Common myeloid progenitor, CD34-positive (primary cell): ENCODE results near the gene CYB561.

Experiments used
- CTCF ChIA-PET: fragments of 350-600 bp; sonication (Branson Sonifier 250); formaldehyde crosslinking; loops from one replicate; lab custom pipeline; 2021; ENCODE audit warnings: antibody characterized with exemption; lab: Charles Lee
- POLR2A ChIA-PET: fragments of 350-600 bp; sonication (Branson Sonifier 250); formaldehyde crosslinking; loops from one replicate; lab custom pipeline; 2021; ENCODE audit warnings: antibody characterized with exemption; lab: Charles Lee
- DNase-seq, 3 donors: peaks; one replicate each; pipeline versions ENCODE4 v3.0.0 to v3.0.0-alpha.2; 2013
- H3K27ac ChIP-seq, 2 experiments: 1 replicate in 1 of 2; 2 replicates in 1 of 2; pipeline ENCODE4 v1.7.0; 2013; ENCODE audit warnings: inconsistent platforms in 2 of 2, low read length in 2 of 2, mild to moderate bottlenecking in 2 of 2, low read depth in 1 of 2, moderate library complexity in 1 of 2; ENCODE audit not compliant: severe bottlenecking in 2 of 2, insufficient read depth in 1 of 2, poor library complexity in 1 of 2
- H3K27me3 ChIP-seq, 5 experiments: replicated peaks in 2 of 5; 1 replicate in 3 of 5; 2 replicates in 2 of 5; pipeline versions ENCODE4 v1.6.1 to v1.7.0; 2013; ENCODE audit warnings: low read length in 4 of 5, mild to moderate bottlenecking in 2 of 5, moderate library complexity in 2 of 5, inconsistent platforms in 1 of 5; ENCODE audit not compliant: insufficient read depth in 5 of 5, control insufficient read depth in 4 of 5
- H3K36me3 ChIP-seq, 4 experiments: 1 replicate in 2 of 4; 2 replicates in 2 of 4; pipeline versions ENCODE4 v1.6.1 to v1.7.0; 2013; ENCODE audit warnings: low read length in 3 of 4, control low read depth in 1 of 4, mild to moderate bottlenecking in 1 of 4; ENCODE audit not compliant: control insufficient read depth in 4 of 4, insufficient read depth in 4 of 4
- H3K4me1 ChIP-seq, 4 experiments: 1 replicate in 3 of 4; 2 replicates in 1 of 4; pipeline versions ENCODE4 v1.6.1 to v1.7.1; 2013; ENCODE audit warnings: low read length in 3 of 4, mild to moderate bottlenecking in 3 of 4, control low read depth in 1 of 4, inconsistent platforms in 1 of 4, moderate library complexity in 1 of 4; ENCODE audit not compliant: control insufficient read depth in 4 of 4, insufficient read depth in 4 of 4; ENCODE audit errors: control extremely low read depth in 1 of 4
- H3K4me3 ChIP-seq, 7 experiments: 1 replicate in 4 of 7; 2 replicates in 3 of 7; pipeline versions ENCODE4 v1.5.1 to v1.7.0; 2013; ENCODE audit warnings: mild to moderate bottlenecking in 7 of 7, low read length in 6 of 7, moderate library complexity in 6 of 7, inconsistent platforms in 2 of 7, low read depth in 2 of 7, control low read depth in 1 of 7; ENCODE audit not compliant: insufficient read depth in 4 of 7, control insufficient read depth in 1 of 7; ENCODE audit errors: extremely low read depth in 1 of 7
- H3K9me3 ChIP-seq, 5 experiments: 1 replicate in 4 of 5; 2 replicates in 1 of 5; pipeline versions ENCODE4 v1.6.1 to v1.7.1; 2013; ENCODE audit warnings: low read length in 4 of 5, mild to moderate bottlenecking in 2 of 5, inconsistent platforms in 1 of 5, low read depth in 1 of 5, moderate library complexity in 1 of 5; ENCODE audit not compliant: control insufficient read depth in 4 of 5, insufficient read depth in 2 of 5; ENCODE audit errors: control extremely low read depth in 1 of 5
- WGBS: methylation state at CpG from one replicate; pipeline ENCODE4 v1.1.5; 2013; ENCODE audit not compliant: insufficient coverage; 5-methylcytosine and 5-hydroxymethylcytosine counted together

CYB561 gene

DNA sequence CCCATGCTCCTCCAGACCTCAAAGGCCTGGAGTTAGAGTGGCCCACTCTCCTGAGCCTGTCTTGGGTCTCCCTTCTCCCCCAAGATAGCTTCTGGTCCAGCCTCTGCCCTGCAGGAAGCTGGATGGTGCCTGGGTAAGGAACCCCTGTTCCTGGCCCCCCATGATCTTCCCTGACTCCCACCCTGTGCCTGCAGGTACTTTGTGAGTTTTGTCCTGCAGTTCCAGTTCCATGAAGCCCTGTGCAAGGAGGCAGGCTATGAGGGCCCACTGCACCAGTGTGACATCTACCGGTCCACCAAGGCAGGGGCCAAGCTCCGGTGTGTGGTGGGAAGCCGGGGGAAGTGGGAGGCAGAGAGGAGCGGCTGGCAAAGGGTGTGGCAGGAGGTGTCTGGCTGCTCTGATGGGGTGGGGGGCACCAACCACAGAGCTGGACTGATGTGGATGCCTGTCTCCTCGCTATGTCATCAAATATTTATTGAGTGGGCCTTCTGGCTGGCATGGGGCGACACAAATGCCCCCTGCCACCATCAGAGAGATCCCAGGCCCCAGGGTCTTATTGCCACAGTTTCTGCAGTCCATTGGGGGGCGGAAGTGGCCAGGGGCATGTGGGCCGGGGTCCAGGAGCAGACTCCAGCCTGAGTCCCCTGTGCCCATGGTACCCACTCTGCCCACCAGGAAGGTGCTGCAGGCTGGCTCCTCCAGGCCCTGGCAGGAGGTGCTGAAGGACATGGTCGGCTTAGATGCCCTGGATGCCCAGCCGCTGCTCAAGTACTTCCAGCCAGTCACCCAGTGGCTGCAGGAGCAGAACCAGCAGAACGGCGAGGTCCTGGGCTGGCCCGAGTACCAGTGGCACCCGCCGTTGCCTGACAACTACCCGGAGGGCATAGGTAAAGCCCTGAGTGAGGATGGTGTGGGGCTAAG lies 37.8 kb upstream of the CYB561 start:
- 98% methylated on average over 14 of the region's 16 CpGs for WGBS
- H3K4me1 ChIP-seq: peaks cover 0 to 6% (median 1%) of the 10 kb centered on the region in 4 experiments
- H3K27me3 ChIP-seq: no peaks in the 10 kb centered on the region
- H3K4me3 ChIP-seq: no peak overlapping the region
- no peaks in the 10 kb centered on the region for H3K9me3 ChIP-seq
- H3K36me3 ChIP-seq: peaks cover 0 to 11% (median 0%) of the 10 kb centered on the region in 4 experiments
- ChIA-PET CTCF (interaction anchor here (13.8 kb wide), 1 partner anchor 49 kb away, joined by 562 read pairs; the partner anchor contains the start of gene CYB561), POLR2A (no interaction called here)
- no peak overlapping the region for H3K27ac ChIP-seq
- DNase-seq: no peak

- DNase-seq: no peak
- Histone ChIP-seq H3K4me1 (peaks cover 0 to 14% (median 9%) of the 10 kb centered on the region in 4 experiments), H3K36me3 (peaks cover 0 to 11% (median 0%) of the 10 kb centered on the region in 4 experiments), H3K27ac (no peak overlapping the region), H3K9me3 (no peaks in the 10 kb centered on the region), H3K27me3 (no peaks in the 10 kb centered on the region), H3K4me3 (no peak overlapping the region)
- 93% methylated on average over 8 of the region's 10 CpGs for WGBS
- ChIA-PET CTCF (interaction anchor here (13.8 kb wide), 1 partner anchor 48 kb away, joined by 562 read pairs; the partner anchor contains the start of gene CYB561), POLR2A (no interaction called here)
These were observed 36.9 kb upstream of the CYB561 start for GRCh38 chr17:63483038-63483437.

GRCh38 chr17:63482509-63482908 lies 36.4 kb upstream of the CYB561 start:
- ChIA-PET CTCF (interaction anchor here (1.1 to 13.8 kb wide), 4 partner anchors 20 to 47 kb away, joined by 4 to 562 read pairs (median 29); partner anchors contain the start of gene CYB561), POLR2A (no interaction called here)
- H3K27ac ChIP-seq: no peak overlapping the region
- H3K4me1 ChIP-seq: peaks cover 0 to 20% (median 14%) of the 10 kb centered on the region in 4 experiments
- 92% methylated on average over 15 of the region's 16 CpGs for WGBS
- DNase-seq: no peak
- H3K36me3 ChIP-seq: peaks cover 0 to 11% (median 0%) of the 10 kb centered on the region in 4 experiments
- H3K9me3 ChIP-seq: no peaks in the 10 kb centered on the region
- H3K4me3 ChIP-seq: no peak overlapping the region
- peaks cover 0 to 5% (median 0%) of the 10 kb centered on the region in 5 experiments for H3K27me3 ChIP-seq

- Histone ChIP-seq H3K27me3 (peaks cover 0 to 7% (median 0%) of the 10 kb centered on the region in 5 experiments), H3K9me3 (no peaks in the 10 kb centered on the region), H3K27ac (no peak overlapping the region), H3K36me3 (peaks cover 0 to 11% (median 0%) of the 10 kb centered on the region in 4 experiments), H3K4me1 (peaks cover 0 to 24% (median 17%) of the 10 kb centered on the region in 4 experiments), H3K4me3 (no peak overlapping the region)
- POLR2A ChIA-PET: no interaction called here
- CTCF ChIA-PET: interaction anchor here (1.1 to 13.8 kb wide), 5 partner anchors 21 to 130 kb away, joined by 4 to 562 read pairs (median 28); partner anchors contain the start of gene CYB561
- no peak for DNase-seq
- 94% methylated on average over 14 of the region's 16 CpGs for WGBS
These were observed 35.4 kb upstream of the CYB561 start for GRCh38 chr17:63481488-63481870.

DNA sequence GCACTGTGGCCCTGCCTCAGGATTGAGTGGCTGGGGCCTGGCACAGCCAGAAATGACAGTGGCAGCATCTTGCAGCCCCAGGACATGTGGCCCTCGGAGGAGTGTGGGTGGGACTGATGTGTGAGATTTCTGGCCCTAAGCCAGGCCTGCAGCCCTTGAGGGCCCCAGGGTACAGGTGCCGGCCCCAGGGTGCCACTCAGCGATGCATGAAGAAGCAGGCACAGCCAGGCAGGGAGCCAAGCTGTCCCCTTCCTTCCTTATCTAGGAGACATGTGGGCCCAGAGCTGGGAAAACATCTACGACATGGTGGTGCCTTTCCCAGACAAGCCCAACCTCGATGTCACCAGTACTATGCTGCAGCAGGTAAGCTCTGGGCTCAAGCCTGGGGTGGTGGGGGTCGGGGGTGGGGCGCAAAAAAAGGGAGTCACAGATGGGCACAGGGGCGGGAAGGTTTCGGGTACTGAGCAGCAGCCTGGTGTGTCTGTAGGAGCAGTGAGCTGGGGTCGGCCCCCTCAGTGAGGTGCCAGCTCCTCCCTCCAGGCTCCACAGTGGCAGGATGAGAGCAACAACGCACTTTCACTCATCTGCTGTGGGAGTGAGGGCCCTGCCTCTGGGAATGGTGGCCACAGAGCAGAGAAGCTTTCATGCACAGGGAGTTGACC lies 34.9 kb upstream of the CYB561 start:
- no peak for DNase-seq
- H3K27me3 ChIP-seq: peaks cover 0 to 7% (median 0%) of the 10 kb centered on the region in 5 experiments
- H3K9me3 ChIP-seq: no peaks in the 10 kb centered on the region
- H3K36me3 ChIP-seq: peaks cover 0 to 11% (median 0%) of the 10 kb centered on the region in 4 experiments
- 83% methylated on average over 9 of the region's 11 CpGs for WGBS
- no peak overlapping the region for H3K27ac ChIP-seq
- H3K4me1 ChIP-seq: peaks cover 0 to 27% (median 21%) of the 10 kb centered on the region in 4 experiments
- ChIA-PET CTCF (interaction anchor here (0.8 to 13.8 kb wide), 7 partner anchors 22 to 131 kb away, joined by 3 to 562 read pairs (median 14); partner anchors contain the start of gene CYB561), POLR2A (no interaction called here)
- H3K4me3 ChIP-seq: no peak overlapping the region

DNA sequence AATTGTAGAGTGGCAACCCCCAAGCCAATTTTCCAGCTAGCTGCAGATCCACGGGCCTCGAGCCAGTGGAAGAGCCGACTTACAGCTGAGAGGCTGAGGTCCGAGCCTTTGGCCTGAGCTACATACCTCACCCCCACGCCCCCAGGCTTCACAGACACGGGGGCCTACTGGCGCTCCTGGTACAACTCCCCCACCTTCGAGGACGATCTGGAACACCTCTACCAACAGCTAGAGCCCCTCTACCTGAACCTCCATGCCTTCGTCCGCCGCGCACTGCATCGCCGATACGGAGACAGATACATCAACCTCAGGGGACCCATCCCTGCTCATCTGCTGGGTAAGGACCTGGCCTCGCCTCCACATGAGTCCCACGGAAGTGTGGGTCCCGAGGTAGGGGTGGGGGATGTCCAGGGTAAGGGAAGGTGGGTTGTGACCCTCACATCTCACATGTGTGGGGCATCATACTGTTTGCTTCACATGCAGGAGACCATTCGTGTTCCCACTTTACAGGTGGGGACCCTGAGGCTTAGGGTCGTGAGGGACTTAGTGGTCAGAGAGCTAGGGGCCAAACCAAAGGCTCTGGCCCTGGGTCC lies 34.2 kb upstream of the CYB561 start:
- Histone ChIP-seq H3K4me3 (no peak overlapping the region), H3K27ac (no peak overlapping the region), H3K9me3 (no peaks in the 10 kb centered on the region), H3K36me3 (peaks cover 0 to 11% (median 0%) of the 10 kb centered on the region in 4 experiments), H3K27me3 (peaks cover 0 to 10% (median 0%) of the 10 kb centered on the region in 5 experiments), H3K4me1 (peaks cover 0 to 30% (median 26%) of the 10 kb centered on the region in 4 experiments)
- DNase-seq: no peak
- CTCF ChIA-PET: interaction anchor here (0.8 to 13.8 kb wide), 9 partner anchors 12 to 398 kb away, joined by 3 to 562 read pairs (median 14); partner anchors contain the start of gene CYB561
- POLR2A ChIA-PET: no interaction called here
- over 99% methylated on average over 10 of the region's 21 CpGs for WGBS
